Brain microvascular endothelial cell (primary cell): ENCODE measurements around the gene SERPINB8.

ENCODE experiments used
- DNase-seq: peaks from one replicate; pipeline ENCODE4 v3.0.0-alpha.2; 2020
- H3K27ac ChIP-seq: fragments of 250-450 bp; sonication (Bioruptor Pico); 2 replicates; pipeline ENCODE4 v1.5.1; 2020; ENCODE audit warnings: mild to moderate bottlenecking, moderate library complexity
- H3K27me3 ChIP-seq: fragments of 250-450 bp; sonication (Bioruptor Pico); replicated peaks from 2 replicates; pipeline ENCODE4 v1.5.1; 2020; ENCODE audit warnings: mild to moderate bottlenecking
- H3K36me3 ChIP-seq: fragments of 250-450 bp; sonication (Bioruptor Pico); replicated peaks from 2 replicates; pipeline ENCODE4 v1.5.1; 2020; ENCODE audit warnings: mild to moderate bottlenecking
- H3K4me3 ChIP-seq: 2 replicates; pipeline ENCODE4 v1.5.1; 2011; ENCODE audit warnings: low read depth, mild to moderate bottlenecking, control low read depth, low read length, moderate library complexity
- in situ Hi-C: cut with HindIII; loops from 2 replicates; pipeline ENCODE4 v1.10.0; 2017; ENCODE audit warnings: low sequenced_read_pairs, low pct_ligation_motif_present
- TF ChIP-seq, protein P1 (sequence below): IDR thresholded peaks from 2 replicates; pipeline ENCODE4 v1.5.1; 2011; ENCODE audit warnings: low read depth, mild to moderate bottlenecking, moderate library complexity, low read length, control low read depth, inconsistent platforms; ENCODE audit errors: missing control alignments

The SERPINB8 gene

DNA sequence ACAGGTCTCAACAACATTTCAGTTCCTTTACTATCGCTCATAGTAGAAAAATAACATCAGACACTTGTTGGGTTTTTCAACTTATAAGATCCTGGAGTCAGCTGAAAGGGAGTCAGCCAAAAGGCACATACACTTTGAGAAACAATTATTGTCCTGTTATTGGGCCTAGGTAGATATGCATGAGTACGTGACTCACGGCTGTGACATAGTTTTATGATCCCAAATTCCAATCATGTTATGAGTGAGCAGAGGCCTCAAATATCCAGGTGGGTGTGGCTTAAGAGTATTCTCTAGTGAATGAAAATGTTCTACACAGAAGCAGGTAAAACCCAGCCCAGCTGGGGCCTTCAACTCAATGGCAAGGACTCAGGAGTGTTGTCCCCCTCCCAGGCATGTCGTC is 27.2 kb downstream of the SERPINB8 start:
- Histone ChIP-seq H3K27me3 (no peaks in the 10 kb centered on the region), H3K4me3 (no peak overlapping the region), H3K36me3 (no peaks in the 10 kb centered on the region), H3K27ac (no peak overlapping the region)
- TF ChIP-seq, protein P1, sequence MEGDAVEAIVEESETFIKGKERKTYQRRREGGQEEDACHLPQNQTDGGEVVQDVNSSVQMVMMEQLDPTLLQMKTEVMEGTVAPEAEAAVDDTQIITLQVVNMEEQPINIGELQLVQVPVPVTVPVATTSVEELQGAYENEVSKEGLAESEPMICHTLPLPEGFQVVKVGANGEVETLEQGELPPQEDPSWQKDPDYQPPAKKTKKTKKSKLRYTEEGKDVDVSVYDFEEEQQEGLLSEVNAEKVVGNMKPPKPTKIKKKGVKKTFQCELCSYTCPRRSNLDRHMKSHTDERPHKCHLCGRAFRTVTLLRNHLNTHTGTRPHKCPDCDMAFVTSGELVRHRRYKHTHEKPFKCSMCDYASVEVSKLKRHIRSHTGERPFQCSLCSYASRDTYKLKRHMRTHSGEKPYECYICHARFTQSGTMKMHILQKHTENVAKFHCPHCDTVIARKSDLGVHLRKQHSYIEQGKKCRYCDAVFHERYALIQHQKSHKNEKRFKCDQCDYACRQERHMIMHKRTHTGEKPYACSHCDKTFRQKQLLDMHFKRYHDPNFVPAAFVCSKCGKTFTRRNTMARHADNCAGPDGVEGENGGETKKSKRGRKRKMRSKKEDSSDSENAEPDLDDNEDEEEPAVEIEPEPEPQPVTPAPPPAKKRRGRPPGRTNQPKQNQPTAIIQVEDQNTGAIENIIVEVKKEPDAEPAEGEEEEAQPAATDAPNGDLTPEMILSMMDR = no peak
- in situ Hi-C loops = no loop called here
- no peak for DNase-seq

DNA sequence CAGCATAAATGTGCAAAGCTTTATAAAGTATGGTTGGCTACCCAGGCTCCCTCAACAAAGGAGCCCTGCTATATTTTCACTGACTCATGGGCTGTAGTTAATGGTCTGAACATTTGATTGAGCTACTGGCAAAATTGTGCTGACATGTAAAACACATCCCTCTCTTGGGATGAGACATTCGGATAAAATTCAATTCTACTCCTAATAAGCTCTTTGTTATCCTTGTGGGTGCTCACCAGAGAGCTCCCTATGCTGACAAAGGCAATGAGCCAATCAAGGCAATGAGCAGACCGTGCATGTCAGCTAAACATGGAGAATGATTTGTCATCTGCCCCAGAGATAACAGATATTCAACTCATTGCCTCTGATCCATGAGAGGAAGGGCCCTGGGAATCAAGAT is 27.7 kb downstream of the SERPINB8 start:
- H3K27ac ChIP-seq = no peak overlapping the region
- no peak overlapping the region for H3K4me3 ChIP-seq
- H3K36me3 ChIP-seq = no peaks in the 10 kb centered on the region
- no peaks in the 10 kb centered on the region for H3K27me3 ChIP-seq
- DNase-seq = peak; percentile 43
- TF ChIP-seq, protein P1 = no peak
- in situ Hi-C loops = no loop called here

DNA sequence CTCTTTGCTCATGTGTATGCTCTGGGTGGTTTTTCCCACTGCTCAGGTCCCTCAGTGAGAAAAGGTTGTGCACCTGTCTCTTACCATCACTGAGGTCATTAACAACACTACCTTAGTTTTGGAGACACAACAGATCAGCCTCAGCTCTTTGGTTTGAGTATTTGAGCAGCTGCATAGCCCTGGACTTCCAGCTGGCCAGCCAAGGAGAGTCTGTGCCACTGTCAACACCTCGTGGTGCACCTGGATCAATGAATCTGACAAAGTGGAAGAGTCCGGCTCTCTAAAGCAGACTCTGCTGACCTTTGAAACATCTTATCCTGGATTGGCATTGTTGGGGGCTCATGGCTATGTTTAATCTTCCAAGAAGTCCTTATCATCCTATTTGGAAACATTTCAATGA is 30.0 kb downstream of the SERPINB8 start:
- H3K27me3 ChIP-seq = no peaks in the 10 kb centered on the region
- H3K27ac ChIP-seq = no peak overlapping the region
- in situ Hi-C loops = no loop called here
- TF ChIP-seq, protein P1 = no peak
- DNase-seq = no peak
- no peak overlapping the region for H3K4me3 ChIP-seq
- H3K36me3 ChIP-seq = no peaks in the 10 kb centered on the region

DNA sequence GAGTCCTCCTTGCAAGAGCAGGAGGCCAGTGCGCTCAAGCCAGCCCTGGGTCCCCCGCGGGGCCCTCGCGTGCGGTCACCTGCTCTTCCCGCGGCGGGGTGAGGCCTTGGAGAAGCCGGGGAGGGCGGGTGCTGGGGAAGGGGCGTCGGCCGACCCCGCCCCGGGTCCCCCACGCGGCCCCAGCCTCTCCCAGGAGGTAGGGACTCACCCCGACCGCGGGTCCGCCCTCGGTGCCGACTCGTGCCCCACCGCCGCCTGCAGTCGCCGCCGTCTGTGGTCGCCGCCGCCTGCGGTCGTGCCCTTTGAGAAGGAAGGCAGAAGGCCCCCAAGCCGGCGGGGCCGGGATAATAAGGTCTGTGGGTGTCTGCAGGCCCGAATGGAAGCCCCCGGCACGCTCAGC is 32.7 kb downstream of the SERPINB8 start:
- in situ Hi-C loops = no loop called here
- DNase-seq = no peak
- Histone ChIP-seq H3K27ac (no peak overlapping the region), H3K4me3 (no peak overlapping the region), H3K27me3 (no peaks in the 10 kb centered on the region), H3K36me3 (no peaks in the 10 kb centered on the region)
- TF ChIP-seq, protein P1 = no peak

DNA sequence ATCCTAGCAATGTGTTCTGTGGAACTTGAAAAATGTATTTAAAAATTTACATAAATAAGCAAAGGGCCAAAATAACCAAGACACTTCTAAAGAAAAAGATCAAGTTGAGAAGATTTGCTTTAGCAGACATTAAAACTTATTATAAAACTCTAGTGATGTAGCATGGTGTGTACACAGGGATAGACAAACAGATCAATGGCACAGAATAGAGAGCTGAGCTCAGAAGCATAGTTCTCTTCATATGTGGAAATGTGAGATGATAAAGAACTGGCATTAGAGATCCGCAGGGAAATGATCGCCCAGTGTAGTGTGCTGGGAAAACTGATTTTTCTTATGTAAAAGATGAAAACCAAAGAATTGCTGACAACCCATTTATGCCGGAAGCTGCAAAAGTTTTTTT is 39.4 kb downstream of the SERPINB8 start:
- in situ Hi-C loops = no loop called here
- DNase-seq = no peak
- TF ChIP-seq, protein P1 = no peak

DNA sequence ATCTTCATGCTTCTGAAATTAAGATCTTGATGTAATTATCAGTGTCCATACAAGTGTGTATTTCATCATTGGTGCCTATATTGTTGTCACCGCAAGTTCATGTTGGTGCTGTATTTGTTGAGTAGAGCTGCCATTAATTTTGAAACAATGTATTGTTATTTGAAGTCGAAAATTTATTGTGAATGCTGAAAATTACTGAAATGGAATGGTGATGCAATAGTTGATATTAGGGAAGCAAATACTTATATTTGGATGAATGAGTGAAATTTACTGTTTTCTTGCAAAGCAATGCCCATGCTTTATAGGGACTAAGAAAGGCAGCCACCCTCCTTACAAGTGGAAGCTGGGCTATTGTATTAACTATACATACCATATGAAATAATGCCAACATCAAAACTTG is 41.6 kb downstream of the SERPINB8 start:
- Histone ChIP-seq H3K4me3 (no peak overlapping the region), H3K27me3 (no peaks in the 10 kb centered on the region), H3K36me3 (no peaks in the 10 kb centered on the region), H3K27ac (no peak overlapping the region)
- no peak for DNase-seq
- TF ChIP-seq, protein P1 = no peak
- in situ Hi-C loops = no loop called here

More for the DNA sequence above, 39.4 kb downstream of the SERPINB8 start:
- Histone ChIP-seq H3K27me3 (no peaks in the 10 kb centered on the region), H3K27ac (no peak overlapping the region), H3K36me3 (no peaks in the 10 kb centered on the region), H3K4me3 (no peak overlapping the region)
